GM18508 (cell line): ENCODE measurements around the gene TAF6.

ENCODE experiments used
- ATAC-seq: cut with Tn5 transposase; IDR thresholded peaks from one replicate; pipeline ENCODE4 v1.9.1; 2021; ENCODE audit warnings: moderate number of reproducible peaks; ENCODE audit not compliant: insufficient read depth, unreplicated experiment

TAF6 gene

DNA sequence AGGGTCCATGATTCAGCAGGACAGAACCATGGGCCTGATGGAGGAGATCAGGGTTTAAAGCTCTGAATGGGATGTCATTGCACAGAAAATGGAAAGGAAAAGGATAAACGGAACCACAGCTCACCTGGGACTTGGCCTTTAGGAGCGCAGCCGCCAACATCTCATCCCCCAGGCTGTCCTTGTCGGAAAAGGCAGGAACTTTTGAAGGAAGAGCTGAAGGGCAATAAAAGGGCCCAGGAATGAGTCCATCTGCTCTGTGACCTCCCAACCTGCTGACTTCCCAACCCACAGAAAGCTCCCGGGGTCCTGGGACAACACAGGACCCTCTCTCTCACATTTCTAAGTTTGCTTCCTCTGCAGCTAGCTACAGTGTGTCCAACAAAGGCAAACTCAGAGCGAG, 43.7 kb downstream of the TAF6 start:
- no peak for ATAC-seq

DNA sequence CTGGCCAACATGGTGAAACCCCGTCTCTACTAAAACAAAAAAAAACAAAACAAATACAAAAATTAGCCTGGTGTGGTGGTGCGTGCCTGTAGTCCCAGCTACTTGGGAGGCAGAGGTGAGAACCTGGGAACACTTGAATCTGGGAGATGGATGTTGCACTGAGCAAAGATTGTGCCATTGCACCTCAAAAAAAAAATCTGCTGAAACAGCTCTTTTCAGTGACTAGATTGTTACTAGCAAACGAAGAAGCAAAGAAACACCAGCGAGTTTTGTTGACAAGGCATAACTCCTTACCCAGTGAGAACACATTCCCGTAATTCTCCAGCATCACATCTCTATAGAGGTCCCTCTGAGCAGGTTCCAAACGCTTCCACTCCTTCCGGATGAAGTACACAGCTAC, 44.3 kb downstream of the TAF6 start:
- ATAC-seq = no peak

DNA sequence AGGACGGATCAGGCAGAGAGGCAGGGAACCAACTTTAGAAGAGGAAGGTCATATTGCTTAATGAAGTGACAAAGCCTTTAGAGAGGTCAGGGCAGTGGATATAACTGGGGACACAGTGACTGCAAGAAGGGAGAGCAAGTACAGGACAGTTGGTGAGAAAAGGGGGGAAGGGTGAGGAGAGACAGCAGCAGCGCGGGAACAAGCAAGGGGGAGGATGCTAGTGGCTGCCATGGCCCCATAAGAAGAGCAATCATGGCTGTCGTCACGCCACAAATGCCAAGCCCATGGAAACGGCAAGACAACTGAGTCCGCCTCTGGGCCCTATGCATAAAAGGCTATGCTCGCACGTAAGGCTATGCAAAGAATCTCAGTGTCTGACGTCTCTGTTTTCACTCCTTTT, 46.7 kb downstream of the TAF6 start:
- ATAC-seq = no peak

DNA sequence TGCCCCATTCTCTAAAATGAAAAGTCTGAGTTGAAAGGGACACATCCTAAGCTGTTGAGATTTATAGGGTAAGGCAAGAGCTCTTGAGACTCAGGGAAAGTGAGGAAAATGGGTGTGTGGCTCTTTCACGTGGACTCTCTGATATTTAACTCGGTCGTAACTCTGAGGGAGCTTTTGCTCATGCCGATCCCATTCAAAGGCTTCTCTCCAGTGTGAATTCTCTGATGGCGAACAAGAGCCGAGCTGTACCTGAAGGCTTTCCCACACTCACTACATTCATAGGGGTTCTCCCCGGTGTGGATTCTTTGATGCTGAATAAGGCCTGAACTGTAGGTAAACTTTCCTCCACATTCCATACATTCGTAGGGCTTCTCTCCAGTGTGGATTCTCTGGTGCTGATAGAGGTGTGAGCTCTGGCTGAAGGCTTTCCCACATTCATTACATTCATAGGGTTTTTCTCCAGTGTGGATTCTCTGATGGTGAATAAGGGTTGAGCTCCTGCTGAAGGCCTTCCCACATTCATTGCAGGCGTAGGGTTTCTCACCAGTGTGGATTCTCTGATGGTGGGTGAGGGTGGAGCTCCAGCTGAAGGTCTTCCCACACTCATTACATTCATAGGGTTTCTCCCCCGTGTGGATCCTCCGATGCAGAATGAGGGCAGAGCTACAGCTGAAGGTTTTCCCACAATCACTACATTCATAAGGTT, 48.0 kb downstream of the TAF6 start:
- no peak for ATAC-seq

DNA sequence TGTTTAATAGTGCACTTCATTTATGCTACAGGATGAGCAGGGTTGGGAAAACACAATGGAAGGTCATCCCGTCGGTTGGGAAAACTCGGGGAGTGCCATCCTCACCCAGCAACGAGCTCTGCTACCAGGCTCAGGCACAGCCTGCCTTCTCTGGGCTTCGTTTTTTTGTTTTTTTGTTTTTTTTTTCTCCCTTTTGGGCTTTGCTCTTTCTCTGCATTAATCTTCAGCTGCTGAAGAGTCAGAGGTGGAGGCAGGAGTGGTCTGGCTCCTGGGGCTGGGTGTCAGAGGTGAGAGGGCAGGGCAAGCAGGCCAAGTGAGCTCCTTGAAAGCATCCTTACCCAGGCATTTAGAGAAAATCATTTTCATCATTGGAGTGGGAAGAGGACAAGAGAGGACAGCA, 49.2 kb downstream of the TAF6 start:
- no peak for ATAC-seq

DNA sequence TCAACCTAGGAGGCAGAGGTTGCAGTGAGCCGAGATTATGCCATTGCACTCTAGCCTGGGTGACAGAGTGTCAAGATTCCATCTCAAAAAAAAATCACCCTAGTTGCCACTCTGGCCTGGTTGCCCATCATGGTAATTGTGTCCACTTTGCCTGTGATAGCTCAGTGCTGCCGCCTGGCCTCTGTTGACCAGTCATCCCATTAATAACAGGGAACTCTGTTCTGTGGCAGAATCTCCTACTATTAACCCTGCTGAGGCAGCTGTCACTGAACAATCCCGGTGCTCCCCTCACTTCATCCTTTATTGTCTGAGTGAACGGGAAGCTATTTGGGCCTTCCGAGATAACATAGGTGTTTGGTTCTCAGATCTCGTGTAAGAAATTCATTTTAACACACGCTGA, 52.2 kb downstream of the TAF6 start:
- no peak for ATAC-seq

DNA sequence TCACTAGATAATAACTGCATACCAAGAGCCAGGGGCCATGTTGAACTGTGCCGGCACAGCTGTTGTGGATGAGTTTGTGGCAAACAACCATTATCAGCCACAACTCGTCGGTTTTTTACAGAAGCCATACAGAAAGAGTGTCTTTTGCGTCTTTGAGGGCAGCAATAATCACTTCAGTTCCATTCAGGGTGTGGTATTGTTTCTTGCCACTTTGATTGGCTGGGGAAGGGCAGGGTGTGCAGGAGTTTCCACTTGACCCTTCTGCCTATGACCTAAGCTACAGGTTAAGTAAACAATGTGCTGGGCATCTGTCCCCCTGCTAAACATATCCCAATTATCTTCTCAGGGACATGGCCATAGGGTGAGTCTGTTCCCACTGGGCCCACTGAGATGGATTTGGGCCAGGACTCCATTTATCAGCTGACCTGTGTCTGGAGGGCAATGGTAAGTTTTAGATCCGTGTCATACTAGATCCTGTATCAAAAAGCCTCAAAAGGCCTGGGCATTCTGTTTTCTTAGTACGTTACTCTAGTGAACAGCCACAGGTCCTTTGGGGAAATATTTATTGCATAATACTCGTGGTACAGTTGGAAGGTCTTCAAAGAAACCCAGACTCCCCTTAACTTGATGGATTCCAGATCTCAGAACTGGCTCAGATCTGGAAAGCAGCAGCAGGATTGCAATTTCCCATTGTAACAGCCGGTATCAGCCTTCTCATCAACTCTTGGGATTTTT, 53.5 kb downstream of the TAF6 start:
- no peak for ATAC-seq

DNA sequence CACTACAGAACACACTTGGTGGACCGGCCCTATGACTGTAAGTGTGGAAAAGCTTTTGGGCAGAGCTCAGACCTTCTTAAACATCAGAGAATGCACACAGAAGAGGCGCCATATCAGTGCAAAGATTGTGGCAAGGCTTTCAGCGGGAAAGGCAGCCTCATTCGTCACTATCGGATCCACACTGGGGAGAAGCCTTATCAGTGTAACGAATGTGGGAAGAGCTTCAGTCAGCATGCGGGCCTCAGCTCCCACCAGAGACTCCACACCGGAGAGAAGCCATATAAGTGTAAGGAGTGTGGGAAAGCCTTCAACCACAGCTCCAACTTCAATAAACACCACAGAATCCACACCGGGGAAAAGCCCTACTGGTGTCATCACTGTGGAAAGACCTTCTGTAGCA, 55.0 kb downstream of the TAF6 start:
- no peak for ATAC-seq

DNA sequence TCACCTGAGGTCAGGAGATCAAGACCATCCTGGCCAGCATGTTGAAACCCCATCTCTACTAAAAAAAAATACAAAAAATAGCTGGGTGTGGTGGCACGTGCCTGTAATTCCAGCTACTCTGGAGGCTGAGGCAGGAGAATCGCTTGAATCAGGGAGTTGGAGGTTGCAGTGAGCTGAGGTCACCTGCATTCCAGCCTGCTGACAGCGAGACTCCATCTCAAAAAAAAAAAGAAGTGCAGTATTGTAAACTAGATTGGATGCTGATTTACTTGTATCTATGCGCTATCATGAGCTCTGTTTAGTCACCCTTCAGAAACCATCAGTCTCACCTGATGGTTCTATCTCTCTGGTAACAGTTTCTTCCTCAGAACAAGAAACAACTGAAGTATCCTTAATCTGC, 55.8 kb downstream of the TAF6 start:
- no peak for ATAC-seq

DNA sequence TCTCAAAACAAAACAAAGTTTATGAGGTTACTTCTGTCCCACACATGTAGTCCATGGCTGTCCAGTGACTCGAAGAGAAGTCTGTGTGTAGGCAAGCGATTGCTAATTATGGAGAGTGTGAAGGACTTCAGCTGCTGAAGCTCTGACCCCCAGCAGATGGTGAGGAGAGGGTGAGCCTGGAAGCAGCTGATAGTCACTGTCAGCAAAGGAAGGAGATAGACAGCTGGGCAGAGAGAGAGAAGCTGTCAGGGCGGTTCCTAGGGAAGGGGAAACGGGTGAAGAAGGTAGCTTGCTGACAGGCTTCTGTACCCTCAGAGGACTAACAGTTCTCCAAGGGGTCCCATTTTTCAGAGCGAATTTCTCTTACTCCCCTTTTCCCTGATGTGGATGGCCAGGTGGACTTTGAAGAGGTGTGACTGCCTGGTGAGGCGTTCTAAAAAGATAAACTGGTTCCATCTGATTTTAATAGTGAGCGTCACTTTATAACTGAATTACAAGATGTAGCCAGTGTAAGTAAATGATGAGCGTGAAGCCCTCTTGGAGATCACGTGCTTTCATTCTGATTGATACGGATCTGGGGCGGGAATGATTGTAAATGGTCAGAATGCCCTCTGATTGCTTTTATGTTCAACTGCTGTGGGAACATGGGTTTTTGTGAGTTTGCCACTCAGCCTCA, 57.5 kb downstream of the TAF6 start:
- no peak for ATAC-seq

DNA sequence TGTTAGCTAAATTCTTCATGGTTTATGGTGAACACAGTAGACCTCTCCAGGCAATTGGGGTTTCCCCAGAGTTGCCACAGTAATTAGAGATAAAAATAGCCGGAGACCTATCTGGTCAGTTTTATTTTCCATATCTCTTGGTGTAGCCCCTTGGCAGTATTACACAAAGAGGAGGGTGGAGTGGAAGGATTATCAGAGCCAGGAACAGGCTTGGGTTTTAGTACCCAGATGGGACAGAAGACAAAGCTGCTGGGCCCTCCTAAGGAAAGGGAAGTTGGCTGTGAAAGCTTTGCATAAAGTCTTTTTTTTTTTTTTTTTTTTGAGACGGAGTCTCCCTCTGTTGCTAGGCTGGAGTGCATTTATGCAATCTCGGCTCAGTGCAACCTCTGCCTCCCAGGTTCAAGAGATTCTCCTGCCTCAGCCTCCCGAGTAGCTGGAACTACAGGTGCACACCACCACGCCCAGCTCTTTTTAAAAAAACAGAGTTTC, 59.9 kb downstream of the TAF6 start:
- no peak for ATAC-seq
